Stimulated activated CD8-positive, alpha-beta memory T cell treated with anti-CD3 and anti-CD28 coated beads, Interleukin-4, amount 100 ng/mL, for 24 hours (primary cell): Measurements from ENCODE around the gene RPS6KB2.
"Not testable (repeated sequence)": the region's sequence is repeated elsewhere in the genome, so short reads cannot be mapped to it uniquely, and the experiment has no call there.

Experiments
- DNase-seq: peaks from one replicate; pipeline ENCODE4 v3.0.0-alpha.2; 2020; ENCODE audit warnings: low read depth

The RPS6KB2 gene

GRCh38 chr11:67397986-67398660 is 30.2 kb upstream of the RPS6KB2 start:
- DNase-seq = no peak

- no peak for DNase-seq
Measured at GRCh38 chr11:67398661-67399563, 29.4 kb upstream of the RPS6KB2 start.

GRCh38 chr11:67400251-67400941 is 27.9 kb upstream of the RPS6KB2 start:
- DNase-seq = no peak

GRCh38 chr11:67400942-67401494 is 27.3 kb upstream of the RPS6KB2 start:
- no peak for DNase-seq

- DNase-seq = peak; percentile 84
Measured at GRCh38 chr11:67401495-67402191, 26.7 kb upstream of the RPS6KB2 start, which contains the start of gene PPP1CA. Gene PPP1CA (minus strand): TSS chr11:67401858. CDS start chr11:67401782, 76 bp downstream.

- DNase-seq = not testable (repeated sequence)
Measured at GRCh38 chr11:67402192-67402839, 26.0 kb upstream of the RPS6KB2 start.

GRCh38 chr11:67403085-67403484 is 25.2 kb upstream of the RPS6KB2 start:
- not testable (repeated sequence) for DNase-seq

- no peak for DNase-seq
Measured at GRCh38 chr11:67404515-67405195, 23.6 kb upstream of the RPS6KB2 start.

- DNase-seq = no peak
Measured at GRCh38 chr11:67405196-67405567, 23.1 kb upstream of the RPS6KB2 start.

- no peak for DNase-seq
Measured at GRCh38 chr11:67405688-67406339, 22.5 kb upstream of the RPS6KB2 start.

GRCh38 chr11:67406420-67406968 is 21.8 kb upstream of the RPS6KB2 start:
- DNase-seq = no peak

GRCh38 chr11:67406969-67407687 is 21.2 kb upstream of the RPS6KB2 start:
- no peak for DNase-seq

- no peak for DNase-seq
Measured at GRCh38 chr11:67407688-67408163, 20.6 kb upstream of the RPS6KB2 start.

GRCh38 chr11:67408437-67409200 is 19.7 kb upstream of the RPS6KB2 start:
- DNase-seq = no peak

- DNase-seq = peak; percentile 56
Measured at GRCh38 chr11:67409261-67409666, 19.0 kb upstream of the RPS6KB2 start.

GRCh38 chr11:67409781-67410368 is 18.4 kb upstream of the RPS6KB2 start:
- no peak for DNase-seq

- DNase-seq = no peak
Measured at GRCh38 chr11:67410369-67410831, 17.9 kb upstream of the RPS6KB2 start.
